ENCODE data around the gene TMEM187. TPM values are rescaled to one million over a fixed set of nuclear protein-coding genes. Genes with fewer than 3 reads are reported as not detected.

The TMEM187 gene
- total and polyA plus RNA-seq, 10 of the 15 experiments (the other 5 are each of a cell fraction or from before 2014, with no cell fraction given), result 0.45 to 8.5 (median 4.1) TPM

- intact Hi-C loops (cut with micrococcal nuclease; ENCODE audit: unreplicated experiment), result no loop called here
- 37% methylated on average over 6 of the region's 7 CpGs for WGBS (ENCODE audit: insufficient coverage, insufficient replicate concordance, low lambda C conversion rate, missing lambda C conversion rate)
- H3K36me3 ChIP-seq (ENCODE audit: control insufficient read depth in 2 of 2, insufficient read depth in 2 of 2, low read length in 1 of 2), result no peaks in the 10 kb centered on the region
- H2AFZ ChIP-seq (ENCODE audit: control insufficient read depth, low read depth, low read length), result no peak overlapping the region
- no peaks in the 10 kb centered on the region for H3K27me3 ChIP-seq (replicated peaks in 1 of 2; ENCODE audit: control insufficient read depth in 2 of 2, insufficient read depth in 2 of 2, low read length in 1 of 2)
- in situ Hi-C loops (cut with MboI), result no loop called here
- SMC1A ChIA-PET (ENCODE audit: uncharacterized antibody, unreplicated experiment), result no interaction called here
- peaks cover 3% of the 10 kb centered on the region for H3K79me2 ChIP-seq (ENCODE audit: control insufficient read depth, insufficient read depth, low read length)
- TF ChIP-seq EED (IDR thresholded peaks at IDR 0.05; ENCODE audit: low read depth), result no peak
- TF ChIP-seq RAD21 (IDR thresholded peaks at IDR 0.05; ENCODE audit: insufficient read depth, low read depth, low read length), result no peak
- TF ChIP-seq BRCA1 (IDR thresholded peaks at IDR 0.05; ENCODE audit: low read depth, low read length), result no peak
- TF ChIP-seq EZH2 (IDR thresholded peaks at IDR 0.05; ENCODE audit: borderline replicate concordance, control insufficient read depth, low read depth, low read length), result no peak
- TF ChIP-seq TBL1XR1 (IDR thresholded peaks at IDR 0.05; ENCODE audit: low read depth, low read length), result no peak
- TF ChIP-seq SIN3A (IDR thresholded peaks at IDR 0.05; ENCODE audit: low read depth, low read length), result no peak
- TF ChIP-seq PKNOX1 (IDR thresholded peaks at IDR 0.05), result no peak
- no peak for TF ChIP-seq CREM (IDR thresholded peaks at IDR 0.05; ENCODE audit: low read depth)
- POLR2A ChIA-PET, result interaction anchor here (0.6 kb wide), 1 partner anchor 13 kb away, joined by 3 read pairs; no protein-coding TSS in a partner anchor
- no peak overlapping the region for H3K9ac ChIP-seq (ENCODE audit: control insufficient read depth, insufficient read depth, low read length)
- no peaks in the 10 kb centered on the region for H3K4me1 ChIP-seq (ENCODE audit: control insufficient read depth, insufficient read depth, low read length)
- H3K9me3 ChIP-seq (replicated peaks; ENCODE audit: control insufficient read depth, insufficient read depth, low read length), result no peaks in the 10 kb centered on the region
- H3K4me3 ChIP-seq, result no peak overlapping the region
- FAIRE-seq (no peak), ATAC-seq (no peak), DNase-seq (ENCODE audit: low read depth, low spot score) (no peak)
- BruUV-seq (replicated peaks), result no TSS peak
- no peaks in the 10 kb centered on the region for H4K20me1 ChIP-seq (ENCODE audit: control insufficient read depth, insufficient read depth)
- no peak overlapping the region for H3K4me2 ChIP-seq (ENCODE audit: control insufficient read depth, insufficient read depth)
- CTCF ChIA-PET, result interaction anchor here (2.1 kb wide), 1 partner anchor 10 kb away, joined by 6 read pairs; no protein-coding TSS in a partner anchor
- H3K27ac ChIP-seq (ENCODE audit: control insufficient read depth, insufficient read depth), result no peak overlapping the region
- RAD21 ChIA-PET (ENCODE audit: unreplicated experiment), result no interaction called here
Measured at GRCh38 chrX:153939573-153939972, 33.0 kb upstream of the TMEM187 start.

Data from GM12878 (cell line).